Measurements from ENCODE around the gene APLP1. TPM values are rescaled to one million over a fixed set of nuclear protein-coding genes. Genes with fewer than 3 reads are reported as not detected.
A peak's percentile ranks its signal among the peaks of the same experiment; 100 is the strongest.

The APLP1 gene
- total RNA-seq, 2 experiments from 2014 or later: 0.42 to 0.79 TPM

DNA sequence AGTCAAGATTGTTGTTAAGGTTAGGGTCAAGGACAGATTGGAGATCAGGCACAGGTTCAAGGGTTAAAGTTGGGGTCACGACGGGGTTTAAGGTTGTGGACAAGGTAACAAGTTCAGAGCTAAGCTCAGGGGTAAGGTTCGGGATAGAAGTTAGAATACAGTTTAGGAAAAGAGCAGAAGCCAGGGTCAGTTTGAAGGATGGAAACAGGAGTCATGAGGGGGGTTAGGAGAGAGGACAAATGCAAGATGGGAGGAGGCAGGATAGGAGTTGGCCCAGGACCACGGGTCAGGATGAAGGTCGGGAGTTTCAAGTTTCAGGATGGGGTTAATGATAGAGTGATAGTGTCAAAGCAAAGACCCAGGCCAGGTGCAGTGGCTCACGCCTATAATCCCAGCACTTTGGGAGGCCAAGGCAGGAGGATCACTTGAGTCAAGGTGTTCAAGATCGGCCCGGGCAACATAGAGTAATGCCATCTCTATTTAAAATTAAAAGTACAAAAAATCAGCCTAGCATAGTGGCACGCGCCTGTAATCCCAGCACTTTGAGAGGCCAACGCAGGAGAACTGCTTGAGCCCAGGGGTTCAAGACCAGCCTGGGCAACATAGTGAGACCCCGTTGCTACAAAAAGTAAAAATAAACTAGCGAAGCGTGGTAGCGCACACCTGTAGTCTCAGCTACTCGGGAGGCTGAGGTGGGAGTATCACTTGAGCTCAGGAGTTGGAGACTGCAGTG is 23.7 kb upstream of the APLP1 start:
- DNase-seq: no peak
- POLR2A ChIA-PET: no interaction called here
- peaks cover 45% of the 10 kb centered on the region for H3K27me3 Mint-ChIP-seq
- H3K4me1 Mint-ChIP-seq: peaks cover 17% of the 10 kb centered on the region
- no peak overlapping the region for H3K27ac Mint-ChIP-seq
- peaks cover 3% of the 10 kb centered on the region for H3K9me3 Mint-ChIP-seq
- H3K4me3 Mint-ChIP-seq: peak overlapping the region; percentile 8
- CTCF ChIA-PET: interaction anchor here (1.0 kb wide), 1 partner anchor 102 kb away, joined by 3 read pairs; no protein-coding TSS in a partner anchor
- H3K36me3 Mint-ChIP-seq (ENCODE audit: low read depth): no peaks in the 10 kb centered on the region

DNA sequence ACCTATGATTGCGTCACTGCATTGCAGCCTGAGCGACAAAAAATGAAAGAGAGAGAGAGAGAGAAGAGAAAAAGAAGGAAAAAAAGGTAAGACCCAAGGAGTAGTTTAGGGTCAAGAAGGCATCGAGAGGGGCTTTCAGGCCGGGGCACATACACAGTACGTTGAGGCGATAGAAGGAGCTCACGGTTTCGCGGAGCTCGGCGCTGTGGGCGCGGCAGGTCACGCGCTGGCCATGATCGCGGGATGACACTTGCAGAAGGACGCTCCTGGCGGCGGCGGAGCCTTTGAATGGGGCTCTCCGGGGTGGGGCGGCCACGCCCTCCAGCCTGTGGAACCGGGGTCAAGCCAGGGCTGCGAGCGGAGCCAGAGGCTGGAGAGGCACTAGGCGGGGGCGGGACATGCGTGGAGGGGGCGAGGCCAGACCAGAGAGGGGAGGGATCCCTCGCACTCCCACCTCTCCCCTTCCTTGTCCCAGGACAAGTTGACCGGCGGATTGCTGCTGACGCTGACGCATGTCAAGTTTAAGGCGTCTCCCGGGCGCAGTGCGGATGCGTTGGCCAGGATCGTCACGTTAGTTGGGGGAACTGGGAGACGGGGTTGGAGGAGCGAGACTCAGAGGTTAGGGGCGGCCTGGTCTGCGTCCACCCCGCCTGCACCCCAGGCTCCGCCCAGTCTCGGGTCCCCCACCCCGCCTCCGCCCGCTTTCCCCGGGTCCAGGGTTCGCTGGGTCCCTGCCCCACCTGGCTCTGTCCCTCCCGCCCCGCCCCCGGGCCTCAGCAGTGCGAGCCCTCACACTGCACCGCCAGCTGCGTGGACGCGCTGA is 22.9 kb upstream of the APLP1 start:
- peaks cover 17% of the 10 kb centered on the region for H3K4me1 Mint-ChIP-seq
- peaks cover 45% of the 10 kb centered on the region for H3K27me3 Mint-ChIP-seq
- DNase-seq: no peak
- H3K9me3 Mint-ChIP-seq: peaks cover 3% of the 10 kb centered on the region
- H3K4me3 Mint-ChIP-seq: peak overlapping the region; percentile 8
- no peaks in the 10 kb centered on the region for H3K36me3 Mint-ChIP-seq (ENCODE audit: low read depth)
- ChIA-PET POLR2A (no interaction called here), CTCF (interaction anchor here (1.0 kb wide), 1 partner anchor 102 kb away, joined by 3 read pairs; no protein-coding TSS in a partner anchor)
- no peak overlapping the region for H3K27ac Mint-ChIP-seq

DNA sequence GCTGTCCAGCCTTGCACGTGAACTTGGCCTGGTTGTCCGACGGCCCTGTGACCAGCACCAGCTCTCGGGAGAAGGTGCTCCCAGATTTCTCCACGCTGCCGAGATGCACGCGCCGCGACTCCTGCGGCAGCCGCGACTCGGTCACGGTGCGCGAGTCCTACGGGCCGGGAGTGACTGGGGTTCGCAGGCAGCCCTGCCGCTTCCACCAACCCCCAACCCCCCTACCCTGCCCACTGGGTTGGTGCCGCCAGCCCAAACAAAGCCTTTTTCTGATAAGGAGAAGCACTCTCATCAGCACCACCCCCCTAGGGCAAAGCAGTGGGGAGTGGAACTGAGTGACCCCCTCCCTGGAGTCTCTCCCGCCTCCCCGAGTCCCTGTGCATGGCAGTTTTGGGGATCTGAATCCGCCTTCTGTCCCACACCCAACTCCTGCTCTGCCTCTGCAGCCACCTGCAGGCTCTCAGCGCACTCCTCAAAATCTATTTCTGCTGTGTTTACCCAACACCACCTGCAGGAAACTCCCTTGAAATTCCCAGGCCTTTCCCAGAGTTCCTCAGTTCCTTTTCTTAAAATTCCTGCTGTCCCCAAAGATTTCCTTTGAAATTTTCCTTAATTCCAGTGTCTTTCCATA is 22.2 kb upstream of the APLP1 start:
- H3K27ac Mint-ChIP-seq: no peak overlapping the region
- H3K4me3 Mint-ChIP-seq: no peak overlapping the region
- H3K4me1 Mint-ChIP-seq: peaks cover 17% of the 10 kb centered on the region
- POLR2A ChIA-PET: no interaction called here
- DNase-seq: no peak
- peaks cover 3% of the 10 kb centered on the region for H3K9me3 Mint-ChIP-seq
- H3K36me3 Mint-ChIP-seq (ENCODE audit: low read depth): no peaks in the 10 kb centered on the region
- CTCF ChIA-PET: no interaction called here
- peaks cover 52% of the 10 kb centered on the region for H3K27me3 Mint-ChIP-seq

DNA sequence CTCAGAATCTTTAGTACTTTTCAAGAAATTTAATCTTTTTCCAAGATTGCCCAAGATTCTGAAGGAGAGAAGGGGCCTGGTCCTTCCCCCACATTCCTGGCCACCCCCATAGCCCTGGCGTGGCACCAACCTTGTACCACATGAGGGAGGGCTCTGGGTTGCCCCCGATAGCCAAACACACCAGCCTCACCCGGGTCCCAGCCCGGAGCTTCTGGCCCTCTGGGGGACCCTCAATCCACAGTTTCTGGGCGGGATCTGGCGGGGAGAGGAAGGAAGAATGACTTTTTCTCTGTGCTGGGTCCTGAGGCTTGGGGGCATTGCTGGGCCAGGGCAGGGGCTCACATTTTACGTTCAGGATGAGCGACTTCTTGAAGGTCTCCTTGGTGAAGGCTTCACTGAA is 20.5 kb upstream of the APLP1 start:
- peaks cover 53% of the 10 kb centered on the region for H3K27me3 Mint-ChIP-seq
- no peaks in the 10 kb centered on the region for H3K36me3 Mint-ChIP-seq (ENCODE audit: low read depth)
- peaks cover 17% of the 10 kb centered on the region for H3K4me1 Mint-ChIP-seq
- ChIA-PET POLR2A (no interaction called here), CTCF (no interaction called here)
- no peak overlapping the region for H3K4me3 Mint-ChIP-seq
- DNase-seq: no peak
- no peaks in the 10 kb centered on the region for H3K9me3 Mint-ChIP-seq
- no peak overlapping the region for H3K27ac Mint-ChIP-seq

DNA sequence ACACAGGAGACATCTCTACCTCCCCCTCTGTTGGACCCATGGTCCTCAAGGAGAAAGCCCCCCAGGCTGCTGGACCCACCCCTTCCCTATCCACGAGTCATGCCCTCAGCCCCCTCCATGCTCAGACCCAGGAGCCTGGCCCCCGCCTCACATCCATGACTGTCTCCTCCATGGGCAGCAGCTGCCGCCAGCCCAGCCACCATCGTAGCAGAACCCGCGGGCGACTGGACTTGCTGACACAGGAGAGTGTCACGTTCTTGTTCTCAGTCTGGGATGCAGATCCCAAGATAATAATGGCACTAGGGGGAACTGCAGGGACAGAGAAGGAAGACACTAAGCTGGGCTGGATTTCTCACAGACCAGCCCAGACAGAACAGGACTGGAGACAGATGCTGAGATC is 19.9 kb upstream of the APLP1 start:
- no peaks in the 10 kb centered on the region for H3K9me3 Mint-ChIP-seq
- no peaks in the 10 kb centered on the region for H3K36me3 Mint-ChIP-seq (ENCODE audit: low read depth)
- POLR2A ChIA-PET: no interaction called here
- CTCF ChIA-PET: no interaction called here
- H3K27me3 Mint-ChIP-seq: peaks cover 52% of the 10 kb centered on the region
- no peak overlapping the region for H3K4me3 Mint-ChIP-seq
- no peak for DNase-seq
- H3K27ac Mint-ChIP-seq: no peak overlapping the region
- peaks cover 17% of the 10 kb centered on the region for H3K4me1 Mint-ChIP-seq

DNA sequence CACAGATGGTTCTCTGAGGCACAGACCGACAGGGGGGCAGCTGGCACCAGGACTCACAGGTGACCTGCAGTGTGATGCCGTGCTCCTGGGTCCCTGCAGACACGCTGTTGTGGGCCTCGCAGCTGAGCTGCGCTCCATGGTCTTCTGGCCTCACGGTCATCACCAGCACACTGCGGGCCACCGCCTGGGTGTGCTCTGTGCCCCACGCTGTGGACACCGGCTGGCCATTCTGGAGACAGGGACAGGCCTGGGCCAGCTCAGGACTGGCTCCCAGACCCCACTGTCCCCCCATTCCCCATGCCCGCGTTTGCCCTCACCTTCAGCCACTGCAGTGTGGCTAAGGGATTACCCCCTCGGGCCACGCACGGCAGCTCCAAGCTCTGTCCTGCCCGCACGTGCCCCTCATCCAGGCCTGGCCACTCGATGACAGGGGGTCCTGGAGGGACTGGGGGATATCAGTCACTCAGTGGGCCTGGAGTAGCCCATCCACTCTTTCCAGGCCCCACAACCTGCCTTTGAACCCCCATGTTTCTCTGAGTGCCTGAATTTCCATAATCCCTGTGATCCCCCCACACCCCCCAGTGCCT is 19.4 kb upstream of the APLP1 start:
- no peak for DNase-seq
- Mint-ChIP-seq H3K9me3 (no peaks in the 10 kb centered on the region), H3K4me3 (no peak overlapping the region), H3K4me1 (peaks cover 17% of the 10 kb centered on the region), H3K27ac (no peak overlapping the region), H3K27me3 (peaks cover 47% of the 10 kb centered on the region), H3K36me3 (ENCODE audit: low read depth) (no peaks in the 10 kb centered on the region)
- ChIA-PET CTCF (interaction anchor here (0.5 kb wide), 1 partner anchor 84 kb away, joined by 4 read pairs; no protein-coding TSS in a partner anchor), POLR2A (no interaction called here)

DNA sequence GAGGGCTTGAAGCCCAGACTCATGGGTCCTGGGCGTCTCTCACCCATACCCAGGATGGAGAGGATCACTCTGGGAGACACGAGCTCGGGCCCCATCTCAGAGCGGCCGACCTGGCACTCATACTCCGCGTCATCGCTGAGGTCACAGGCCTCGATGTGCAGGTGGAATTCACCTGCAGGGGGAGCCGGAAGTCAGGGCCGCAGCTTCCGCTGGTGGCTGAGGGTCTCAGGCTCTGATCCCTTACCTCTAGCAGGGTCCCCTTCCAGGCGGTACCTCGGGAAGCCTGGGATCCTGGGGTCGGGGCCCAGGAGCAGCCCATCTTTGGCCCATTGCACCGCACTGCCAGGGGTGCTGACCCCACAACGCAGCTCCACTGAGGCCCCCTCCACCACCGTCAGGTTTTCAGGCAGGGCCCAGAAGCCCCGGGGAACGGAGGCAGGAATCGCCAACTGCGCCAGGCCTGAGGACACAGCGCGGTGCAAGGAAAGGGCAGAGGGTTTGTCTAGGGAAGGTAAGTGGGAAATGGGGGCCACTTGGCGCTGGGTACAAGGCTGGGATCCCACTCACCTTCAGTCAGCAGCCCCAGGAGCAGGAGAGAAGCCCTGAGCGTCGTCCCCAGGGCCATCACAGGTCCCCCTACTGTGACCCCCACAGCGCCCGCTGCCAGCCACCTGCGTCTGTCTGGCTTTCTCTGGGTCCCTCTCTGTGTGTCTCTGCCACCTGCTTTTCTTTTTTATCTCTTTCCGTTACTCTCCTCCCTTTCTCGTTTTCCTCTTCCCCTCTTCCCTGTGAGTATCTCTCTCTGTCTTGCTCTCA is 17.0 kb upstream of the APLP1 start:
- Mint-ChIP-seq H3K27ac (no peak overlapping the region), H3K9me3 (no peaks in the 10 kb centered on the region), H3K27me3 (peaks cover 39% of the 10 kb centered on the region), H3K4me3 (no peak overlapping the region), H3K4me1 (peaks cover 1% of the 10 kb centered on the region), H3K36me3 (ENCODE audit: low read depth) (no peaks in the 10 kb centered on the region)
- CTCF ChIA-PET: interaction anchor here (0.8 kb wide), 1 partner anchor 9 kb away, joined by 3 read pairs; no protein-coding TSS in a partner anchor
- no peak for DNase-seq
- POLR2A ChIA-PET: no interaction called here

DNA sequence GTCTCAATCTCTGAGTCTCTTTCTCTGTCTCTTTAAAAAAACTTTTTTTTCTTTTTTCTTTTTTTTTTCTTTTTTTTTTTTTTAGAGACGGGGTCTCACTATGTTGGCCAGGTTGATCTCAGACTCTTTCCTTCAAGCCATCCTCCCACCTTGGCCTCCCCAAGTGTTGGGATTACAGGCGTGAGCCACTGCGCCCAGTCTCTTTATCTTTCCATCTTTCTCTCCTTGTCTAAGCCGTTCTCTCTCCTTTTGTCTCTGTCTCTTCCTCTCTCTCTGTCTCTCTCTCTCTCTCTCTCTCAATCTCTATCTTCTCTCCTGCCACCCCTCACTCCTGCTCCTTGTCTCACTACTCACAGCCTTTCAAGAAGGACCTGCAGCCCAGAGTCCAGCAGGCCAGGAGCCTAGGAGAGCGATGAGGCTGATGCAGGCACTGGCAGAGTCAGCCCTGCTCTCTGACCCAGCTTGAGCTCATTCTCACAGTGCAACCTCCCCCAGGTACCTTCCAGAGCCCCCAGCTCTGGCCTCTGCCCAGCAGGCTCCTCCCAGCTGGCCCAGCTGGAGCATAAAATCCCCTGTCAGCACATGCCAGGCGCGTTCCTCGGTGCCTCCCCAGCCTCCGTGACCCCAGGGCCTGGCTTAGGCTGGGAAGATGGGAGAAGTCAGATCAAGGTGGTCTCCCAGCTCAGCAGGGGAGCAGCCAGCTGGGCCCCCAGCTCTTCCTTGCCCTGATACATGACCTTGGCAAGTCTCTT is 16.2 kb upstream of the APLP1 start, which contains the start of gene NPHS1:
TSS of gene NPHS1 (minus strand) at position 476 of the 752 bp plus-strand sequence. CDS start 667 bp downstream, outside the sequence.
- Mint-ChIP-seq H3K9me3 (no peaks in the 10 kb centered on the region), H3K27ac (no peak within 1 kb of the TSS), H3K27me3 (peaks cover 35% of the 10 kb centered on the region), H3K4me3 (no peak within 1 kb of the TSS), H3K36me3 (ENCODE audit: low read depth) (no peaks in the 10 kb centered on the region), H3K4me1 (peaks cover 4% of the 10 kb centered on the region)
- DNase-seq: no peak
- ChIA-PET POLR2A (no interaction called here), CTCF (no interaction called here)

DNA sequence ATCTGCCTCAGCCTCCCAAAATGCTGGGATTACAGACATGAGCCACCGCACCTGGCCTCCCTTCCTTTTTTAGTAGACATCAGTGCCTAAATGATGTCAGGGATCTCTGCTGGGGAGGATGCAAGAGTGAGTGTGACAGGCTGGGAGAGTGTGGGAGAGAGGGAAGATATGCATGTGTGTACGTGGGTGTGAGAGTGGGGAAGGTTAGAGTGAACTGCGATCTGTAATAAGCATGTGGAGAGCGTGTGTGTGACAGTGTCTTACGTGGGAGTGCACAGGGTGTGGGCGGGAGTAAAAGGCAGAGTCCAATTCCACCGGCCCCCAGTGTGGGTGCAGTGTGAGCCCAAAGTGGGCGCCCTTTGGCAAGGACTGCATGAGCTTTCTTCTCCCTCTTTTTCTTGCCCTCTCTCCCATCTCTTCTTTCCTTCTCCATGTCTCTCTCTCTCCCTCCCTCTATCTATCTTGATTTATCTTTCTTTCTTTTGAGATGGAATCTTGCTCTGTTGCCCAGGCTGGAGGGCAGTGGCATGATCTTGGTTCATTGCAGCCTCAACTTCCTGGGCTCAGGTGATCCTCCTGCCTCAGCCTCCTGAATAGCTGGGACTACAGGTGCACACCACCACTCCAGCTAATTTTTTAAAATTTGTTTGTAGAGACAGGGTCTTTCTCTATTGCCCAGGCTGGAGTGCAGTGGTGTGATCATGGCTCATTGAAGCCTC is 15.2 kb upstream of the APLP1 start:
- H3K9me3 Mint-ChIP-seq: no peaks in the 10 kb centered on the region
- POLR2A ChIA-PET: no interaction called here
- no peak for DNase-seq
- no peak overlapping the region for H3K4me3 Mint-ChIP-seq
- no peaks in the 10 kb centered on the region for H3K36me3 Mint-ChIP-seq (ENCODE audit: low read depth)
- peaks cover 7% of the 10 kb centered on the region for H3K4me1 Mint-ChIP-seq
- H3K27me3 Mint-ChIP-seq: peaks cover 43% of the 10 kb centered on the region
- CTCF ChIA-PET: no interaction called here
- no peak overlapping the region for H3K27ac Mint-ChIP-seq

DNA sequence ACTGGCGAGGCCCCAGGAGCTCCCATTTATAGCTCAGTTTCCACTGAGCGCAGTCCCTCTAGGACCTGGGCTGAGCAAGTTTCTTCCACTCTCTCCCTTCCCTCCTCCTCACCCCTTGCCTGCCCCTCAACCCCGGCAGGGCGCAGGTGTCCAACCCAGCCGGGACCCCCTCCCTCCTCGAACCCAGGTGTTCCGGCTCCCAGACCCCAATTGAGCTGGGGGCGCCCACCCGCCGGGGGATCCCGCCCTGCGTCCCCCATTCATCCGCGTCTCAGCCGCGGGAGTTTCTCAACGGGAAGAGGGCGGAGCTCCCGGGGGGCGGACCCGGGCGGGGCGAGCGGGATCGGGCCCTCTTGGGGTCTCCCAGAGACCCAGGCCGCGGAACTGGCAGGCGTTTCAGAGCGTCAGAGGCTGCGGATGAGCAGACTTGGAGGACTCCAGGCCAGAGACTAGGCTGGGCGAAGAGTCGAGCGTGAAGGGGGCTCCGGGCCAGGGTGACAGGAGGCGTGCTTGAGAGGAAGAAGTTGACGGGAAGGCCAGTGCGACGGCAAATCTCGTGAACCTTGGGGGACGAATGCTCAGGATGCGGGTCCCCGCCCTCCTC is 11.7 kb upstream of the APLP1 start, which contains the start of gene KIRREL2:
TSS of gene KIRREL2 (plus strand) at position 366 of the 604 bp plus-strand sequence. CDS start at position 575, 209 bp downstream.
- H3K9me3 Mint-ChIP-seq: no peaks in the 10 kb centered on the region
- peaks cover 10% of the 10 kb centered on the region for H3K4me1 Mint-ChIP-seq
- CTCF ChIA-PET: interaction anchor here (1.0 to 1.3 kb wide), 2 partner anchors 13 to 74 kb away, joined by 4 to 6 read pairs; no protein-coding TSS in a partner anchor

DNA sequence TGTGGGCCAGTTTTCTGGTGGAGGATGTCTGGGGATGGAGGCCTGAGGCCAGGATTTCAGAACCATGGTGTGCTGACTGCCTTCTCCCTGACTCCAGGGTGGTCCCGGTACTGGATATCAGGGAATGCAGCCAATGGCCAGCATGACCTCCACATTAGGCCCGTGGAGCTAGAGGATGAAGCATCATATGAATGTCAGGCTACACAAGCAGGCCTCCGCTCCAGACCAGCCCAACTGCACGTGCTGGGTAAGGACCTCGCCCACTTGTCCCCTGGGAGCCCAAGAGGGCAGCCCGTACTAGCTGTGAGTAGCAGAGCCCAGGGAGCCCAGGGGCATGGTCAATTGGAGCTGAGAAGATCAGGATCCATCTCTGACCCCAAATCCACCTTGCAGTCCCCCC is 10.1 kb upstream of the APLP1 start:
- H3K4me3 Mint-ChIP-seq: no peak overlapping the region
- DNase-seq: no peak
- POLR2A ChIA-PET: no interaction called here
- no peak overlapping the region for H3K27ac Mint-ChIP-seq
- H3K27me3 Mint-ChIP-seq: peaks cover 64% of the 10 kb centered on the region
- CTCF ChIA-PET: interaction anchor here (1.5 kb wide), 1 partner anchor 50 kb away, joined by 5 read pairs; the partner anchor contains the start of gene TYROBP
- no peaks in the 10 kb centered on the region for H3K36me3 Mint-ChIP-seq (ENCODE audit: low read depth)
- H3K4me1 Mint-ChIP-seq: peaks cover 10% of the 10 kb centered on the region
- no peaks in the 10 kb centered on the region for H3K9me3 Mint-ChIP-seq

More for the DNA sequence above, 11.7 kb upstream of the APLP1 start, which contains the start of gene KIRREL2:
- DNase-seq: peak; percentile 29
- Mint-ChIP-seq H3K27me3 (peaks cover 63% of the 10 kb centered on the region), H3K4me3 (peak within 1 kb of the TSS; percentile 65), H3K36me3 (ENCODE audit: low read depth) (no peaks in the 10 kb centered on the region), H3K27ac (peak within 1 kb of the TSS; percentile 41)
- POLR2A ChIA-PET: no interaction called here
